ENCODE measurements around the gene LARGE1.

The LARGE1 gene

DNA sequence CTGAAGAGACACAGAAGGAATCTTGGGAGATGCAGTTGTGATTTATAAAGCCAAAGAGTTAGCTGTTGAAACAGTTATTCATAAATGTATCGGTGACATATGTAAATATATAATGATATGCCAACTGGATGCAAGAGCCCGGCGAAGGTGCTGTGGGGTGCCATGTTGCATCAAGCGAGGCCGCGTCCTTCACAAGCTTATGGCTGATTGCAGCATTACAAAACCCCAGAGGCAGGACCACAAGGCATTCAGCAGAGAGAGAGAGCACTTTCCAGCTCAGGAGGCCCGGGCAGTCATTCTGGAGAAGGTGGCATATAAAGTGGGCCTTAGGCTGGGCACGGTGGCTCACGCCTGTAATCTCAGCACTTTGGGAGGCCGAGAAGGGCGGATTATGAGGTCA, 65.6 kb downstream of the LARGE1 start:
- Histone ChIP-seq H2AFZ (ENCODE audit: low read length) (no peak overlapping the region), H3K36me3 (ENCODE audit: insufficient read depth, low read length) (no peaks in the 10 kb centered on the region), H3F3A (ENCODE audit: low read depth) (no peaks in the 10 kb centered on the region), H4K20me1 (ENCODE audit: insufficient read depth, low read length, poor library complexity, severe bottlenecking) (no peaks in the 10 kb centered on the region), H3K9me2 (replicated peaks; ENCODE audit: low read depth, low read length) (no peaks in the 10 kb centered on the region), H3K79me2 (ENCODE audit: insufficient read depth, low read length) (no peaks in the 10 kb centered on the region), H3K4me1 (ENCODE audit: insufficient read depth, low read length, poor library complexity, severe bottlenecking) (no peaks in the 10 kb centered on the region), H3K9ac (ENCODE audit: low read depth, low read length, poor library complexity, severe bottlenecking) (no peak overlapping the region), H3K27me3 (ENCODE audit: insufficient read depth, low read length, poor library complexity, severe bottlenecking) (no peaks in the 10 kb centered on the region), H3K4me2 (ENCODE audit: low read depth, low read length, poor library complexity, severe bottlenecking) (no peak overlapping the region), H3K9me3 (ENCODE audit: insufficient read depth, low read depth, low read length) (peaks cover 10% of the 10 kb centered on the region; the same call in 1 of the 2 replicates), H3K4me3 (ENCODE audit: low read length, poor library complexity, severe bottlenecking) (no peak overlapping the region)
- no peak for TF ChIP-seq EZH2phosphoT487 (IDR thresholded peaks at IDR 0.05; ENCODE audit: borderline replicate concordance)
- TF ChIP-seq CTCF (conservative IDR thresholded peaks at IDR 0.05; ENCODE audit: low read length), result no peak

GRCh38 chr22:33853200-33854097, 66.8 kb downstream of the LARGE1 start:
- H3K4me2 ChIP-seq (ENCODE audit: low read depth, low read length, poor library complexity, severe bottlenecking), result no peak overlapping the region

GRCh38 chr22:33851821-33852384, 68.4 kb downstream of the LARGE1 start:
- Histone ChIP-seq H3F3A (ENCODE audit: low read depth) (no peaks in the 10 kb centered on the region), H3K4me1 (ENCODE audit: insufficient read depth, low read length, poor library complexity, severe bottlenecking) (no peaks in the 10 kb centered on the region), H4K20me1 (ENCODE audit: insufficient read depth, low read length, poor library complexity, severe bottlenecking) (no peaks in the 10 kb centered on the region), H3K36me3 (ENCODE audit: insufficient read depth, low read length) (no peaks in the 10 kb centered on the region), H3K4me3 (ENCODE audit: low read length, poor library complexity, severe bottlenecking) (no peak overlapping the region), H3K4me2 (ENCODE audit: low read depth, low read length, poor library complexity, severe bottlenecking) (no peak overlapping the region), H3K9me2 (replicated peaks; ENCODE audit: low read depth, low read length) (no peaks in the 10 kb centered on the region), H3K9me3 (ENCODE audit: insufficient read depth, low read depth, low read length) (peaks cover 3% of the 10 kb centered on the region; the same call in 1 of the 2 replicates), H3K79me2 (ENCODE audit: insufficient read depth, low read length) (no peaks in the 10 kb centered on the region), H2AFZ (ENCODE audit: low read length) (no peak overlapping the region), H3K27me3 (ENCODE audit: insufficient read depth, low read length, poor library complexity, severe bottlenecking) (no peaks in the 10 kb centered on the region), H3K9ac (ENCODE audit: low read depth, low read length, poor library complexity, severe bottlenecking) (no peak overlapping the region)
- no peak for TF ChIP-seq EZH2phosphoT487 (IDR thresholded peaks at IDR 0.05; ENCODE audit: borderline replicate concordance)
- no peak for TF ChIP-seq CTCF (conservative IDR thresholded peaks at IDR 0.05; ENCODE audit: low read length)

More at GRCh38 chr22:33853200-33854097, 66.8 kb downstream of the LARGE1 start:
- Histone ChIP-seq H3K27me3 (ENCODE audit: insufficient read depth, low read length, poor library complexity, severe bottlenecking) (no peaks in the 10 kb centered on the region), H3K9ac (ENCODE audit: low read depth, low read length, poor library complexity, severe bottlenecking) (no peak overlapping the region), H3K79me2 (ENCODE audit: insufficient read depth, low read length) (no peaks in the 10 kb centered on the region), H3F3A (ENCODE audit: low read depth) (no peaks in the 10 kb centered on the region), H3K9me3 (ENCODE audit: insufficient read depth, low read depth, low read length) (peaks cover 6% of the 10 kb centered on the region; the same call in 1 of the 2 replicates), H4K20me1 (ENCODE audit: insufficient read depth, low read length, poor library complexity, severe bottlenecking) (no peaks in the 10 kb centered on the region), H3K4me1 (ENCODE audit: insufficient read depth, low read length, poor library complexity, severe bottlenecking) (no peaks in the 10 kb centered on the region), H3K9me2 (replicated peaks; ENCODE audit: low read depth, low read length) (no peaks in the 10 kb centered on the region), H3K4me3 (ENCODE audit: low read length, poor library complexity, severe bottlenecking) (no peak overlapping the region), H2AFZ (ENCODE audit: low read length) (no peak overlapping the region), H3K36me3 (ENCODE audit: insufficient read depth, low read length) (no peaks in the 10 kb centered on the region)
- TF ChIP-seq EZH2phosphoT487 (IDR thresholded peaks at IDR 0.05; ENCODE audit: borderline replicate concordance) (no peak), CTCF (conservative IDR thresholded peaks at IDR 0.05; ENCODE audit: low read length) (no peak)
